H9 (cell line): ENCODE results near the gene MBNL1. TPM values are rescaled to one million over a fixed set of nuclear protein-coding genes. Genes with fewer than 3 reads are reported as not detected.

Source experiments
- DNase-seq: peaks from one replicate; pipeline ENCODE4 v3.0.0-alpha.2; 2017
- H2AFZ ChIP-seq: one replicate; pipeline ENCODE4 v1.6.1; 2013; ENCODE audit warnings: mild to moderate bottlenecking, low read length, control low read depth, moderate library complexity
- H2AK5ac ChIP-seq: 2 replicates; pipeline ENCODE4 v1.6.1; 2013; ENCODE audit warnings: low read length, control low read depth, mixed read lengths; ENCODE audit not compliant: insufficient read length
- H2BK120ac ChIP-seq: one replicate; pipeline ENCODE4 v1.6.1; 2013; ENCODE audit warnings: low read depth, mild to moderate bottlenecking, low read length, control low read depth, inconsistent platforms; ENCODE audit not compliant: poor library complexity, severe bottlenecking
- H2BK12ac ChIP-seq: 2 replicates; pipeline ENCODE4 v1.6.1; 2013; ENCODE audit warnings: low read length, control low read depth, mixed read lengths, low read depth; ENCODE audit not compliant: insufficient read length
- H2BK15ac ChIP-seq: 2 replicates; pipeline ENCODE4 v1.6.1; 2013; ENCODE audit warnings: low read depth, low read length, control low read depth
- H2BK20ac ChIP-seq: one replicate; pipeline ENCODE4 v1.6.1; 2013; ENCODE audit warnings: low read depth, mild to moderate bottlenecking, low read length, control low read depth, inconsistent platforms; ENCODE audit not compliant: poor library complexity, severe bottlenecking
- H2BK5ac ChIP-seq: 2 replicates; pipeline ENCODE4 v1.6.1; 2013; ENCODE audit warnings: low read length, control low read depth, mixed read lengths; ENCODE audit not compliant: insufficient read length
- H3K14ac ChIP-seq: 2 replicates; pipeline ENCODE4 v1.6.1; 2013; ENCODE audit warnings: low read length, control low read depth; ENCODE audit not compliant: insufficient read depth
- H3K18ac ChIP-seq: 2 replicates; pipeline ENCODE4 v1.6.1; 2013; ENCODE audit warnings: low read depth, mild to moderate bottlenecking, mixed read lengths, low read length, control low read depth; ENCODE audit not compliant: insufficient read length
- H3K23ac ChIP-seq: 2 replicates; pipeline ENCODE4 v1.6.1; 2013; ENCODE audit warnings: low read length, control low read depth, mixed read lengths, low read depth; ENCODE audit not compliant: insufficient read length
- H3K23me2 ChIP-seq: 2 replicates; pipeline ENCODE4 v1.6.1; 2013; ENCODE audit warnings: low read depth, mild to moderate bottlenecking, mixed read lengths, low read length, control low read depth; ENCODE audit not compliant: insufficient read length, poor library complexity, severe bottlenecking
- H3K27ac ChIP-seq: 2 replicates; pipeline ENCODE4 v1.5.1; 2013; ENCODE audit warnings: low read length, control low read depth, mixed read lengths, low read depth; ENCODE audit not compliant: insufficient read length
- H3K27me3 ChIP-seq: 2 replicates; pipeline ENCODE4 v1.6.1; 2013; ENCODE audit warnings: low read length, control low read depth, inconsistent platforms; ENCODE audit not compliant: insufficient read depth
- H3K4ac ChIP-seq: 2 replicates; pipeline ENCODE4 v1.6.1; 2013; ENCODE audit warnings: low read depth, mild to moderate bottlenecking, control low read depth, inconsistent platforms, low read length, moderate library complexity
- H3K4me1 ChIP-seq: 2 replicates; pipeline ENCODE4 v1.6.1; 2013; ENCODE audit warnings: low read length, control low read depth, inconsistent platforms; ENCODE audit not compliant: insufficient read depth
- H3K4me2 ChIP-seq: 2 replicates; pipeline ENCODE4 v1.6.1; 2013; ENCODE audit warnings: low read length, control low read depth, mixed read lengths; ENCODE audit not compliant: insufficient read length, insufficient read depth
- H3K56ac ChIP-seq: 2 replicates; pipeline ENCODE4 v1.6.1; 2013; ENCODE audit warnings: low read depth, mild to moderate bottlenecking, mixed read lengths, low read length, control low read depth; ENCODE audit not compliant: insufficient read length
- H3K79me1 ChIP-seq: 2 replicates; pipeline ENCODE4 v1.6.1; 2013; ENCODE audit warnings: low read depth, mild to moderate bottlenecking, moderate library complexity, low read length, control low read depth, inconsistent platforms; ENCODE audit not compliant: insufficient read depth, poor library complexity, severe bottlenecking
- H3K79me2 ChIP-seq: 2 replicates; pipeline ENCODE4 v1.6.1; 2013; ENCODE audit warnings: low read length, control low read depth, inconsistent platforms; ENCODE audit not compliant: insufficient read depth
- H3K9ac ChIP-seq: 2 replicates; pipeline ENCODE4 v1.6.1; 2013; ENCODE audit warnings: low read length, control low read depth, mixed read lengths; ENCODE audit not compliant: insufficient read length; ENCODE audit errors: extremely low read depth
- H3K9me3 ChIP-seq: one replicate; pipeline ENCODE4 v1.6.1; 2013; ENCODE audit warnings: low read depth, low read length, inconsistent platforms; ENCODE audit not compliant: control insufficient read depth
- H3T11ph ChIP-seq: one replicate; pipeline ENCODE4 v1.6.1; 2013; ENCODE audit warnings: mild to moderate bottlenecking, low read length, control low read depth, inconsistent platforms
- H4K20me1 ChIP-seq: one replicate; pipeline ENCODE4 v1.6.1; 2013; ENCODE audit not compliant: control insufficient read depth, insufficient read length, insufficient read depth
- H4K5ac ChIP-seq: 2 replicates; pipeline ENCODE4 v1.6.1; 2013; ENCODE audit warnings: low read depth, mild to moderate bottlenecking, mixed read lengths, low read length, control low read depth; ENCODE audit not compliant: insufficient read length
- H4K8ac ChIP-seq: replicated peaks from 2 replicates; pipeline ENCODE4 v1.6.1; 2013; ENCODE audit warnings: low read length, control low read depth, mixed read lengths, low read depth; ENCODE audit not compliant: insufficient read length
- H4K91ac ChIP-seq: 2 replicates; pipeline ENCODE4 v1.6.1; 2013; ENCODE audit warnings: low read depth, mild to moderate bottlenecking, moderate library complexity, mixed read lengths, low read length, control low read depth; ENCODE audit not compliant: insufficient read length
- H3K27ac Mint-ChIP-seq, 3 experiments: 2 replicates in 2 of 3; 3 replicates in 1 of 3; pipeline ENCODE4 v1.8.0; 2020 to 2021; ENCODE audit warnings: mixed read lengths in 3 of 3, mild to moderate bottlenecking in 1 of 3, moderate library complexity in 1 of 3
- H3K27me3 Mint-ChIP-seq: 2 replicates; pipeline ENCODE4 v1.8.0; 2021; ENCODE audit warnings: low read depth, mild to moderate bottlenecking, moderate library complexity, mixed read lengths
- H3K36me3 Mint-ChIP-seq, 3 experiments: 2 replicates in 2 of 3; 3 replicates in 1 of 3; pipeline ENCODE4 v1.8.0; 2020 to 2021; ENCODE audit warnings: low read depth in 3 of 3, mixed read lengths in 3 of 3; ENCODE audit not compliant: insufficient read depth in 1 of 3
- H3K4me1 Mint-ChIP-seq, 2 experiments: 2 replicates each; pipeline ENCODE4 v1.8.0; 2020; ENCODE audit warnings: mixed read lengths in 2 of 2
- H3K4me3 Mint-ChIP-seq, 2 experiments: 2 replicates in 1 of 2; 3 replicates in 1 of 2; pipeline ENCODE4 v1.8.0; 2020 to 2021; ENCODE audit warnings: mild to moderate bottlenecking in 2 of 2, mixed read lengths in 2 of 2, moderate library complexity in 1 of 2
- H3K9me3 Mint-ChIP-seq, 2 experiments: 2 replicates in 1 of 2; 3 replicates in 1 of 2; pipeline ENCODE4 v1.8.0; 2020; ENCODE audit warnings: mild to moderate bottlenecking in 2 of 2, mixed read lengths in 2 of 2, moderate library complexity in 1 of 2
- WGBS: extraction: QIAGEN DNeasy Blood & Tissue Kit; methylation state at CpG from one replicate; pipeline ENCODE4 v1.1.7; 2013; ENCODE audit warnings: missing lambda C conversion rate, low lambda C conversion rate, mixed read lengths; ENCODE audit not compliant: insufficient read length; ENCODE audit errors: extremely low coverage; 5-methylcytosine and 5-hydroxymethylcytosine counted together
- total RNA-seq: library from RNA; stranded (reverse); gene quantifications from 2 replicates; pipeline ENCODE4 v1.2.1, GENCODE V29; 2021
- TF ChIP-seq, protein P1 (sequence below): fragments of 200-600 bp; sonication (generic); conservative IDR thresholded peaks from 3 replicates; pipeline ENCODE4 v1.8.0; 2021; ENCODE audit warnings: antibody characterized with exemption, mild to moderate bottlenecking

The MBNL1 gene
- total RNA-seq, 1 experiment from 2014 or later: 14.9 TPM

DNA sequence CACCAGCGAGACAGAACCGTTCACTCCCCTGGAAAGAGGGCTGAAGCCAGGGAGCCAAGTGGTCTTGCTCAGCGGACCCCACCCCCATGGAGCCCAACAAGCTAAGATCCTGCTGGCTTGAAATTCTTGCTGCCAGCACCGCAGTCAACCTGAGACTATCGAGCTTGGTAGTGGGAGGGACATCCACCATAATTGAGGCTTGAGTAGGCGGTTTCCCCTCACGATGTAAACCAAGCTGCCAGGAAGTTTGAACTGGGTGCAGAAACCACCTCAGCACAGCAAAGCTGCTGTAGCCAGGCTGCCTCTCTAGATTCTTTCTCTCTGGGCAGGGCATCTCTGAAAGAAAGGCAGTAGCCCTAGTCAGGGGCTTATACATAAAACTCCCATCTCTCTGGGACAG, 151.0 kb downstream of the MBNL1 start:
- TF ChIP-seq, protein P1, sequence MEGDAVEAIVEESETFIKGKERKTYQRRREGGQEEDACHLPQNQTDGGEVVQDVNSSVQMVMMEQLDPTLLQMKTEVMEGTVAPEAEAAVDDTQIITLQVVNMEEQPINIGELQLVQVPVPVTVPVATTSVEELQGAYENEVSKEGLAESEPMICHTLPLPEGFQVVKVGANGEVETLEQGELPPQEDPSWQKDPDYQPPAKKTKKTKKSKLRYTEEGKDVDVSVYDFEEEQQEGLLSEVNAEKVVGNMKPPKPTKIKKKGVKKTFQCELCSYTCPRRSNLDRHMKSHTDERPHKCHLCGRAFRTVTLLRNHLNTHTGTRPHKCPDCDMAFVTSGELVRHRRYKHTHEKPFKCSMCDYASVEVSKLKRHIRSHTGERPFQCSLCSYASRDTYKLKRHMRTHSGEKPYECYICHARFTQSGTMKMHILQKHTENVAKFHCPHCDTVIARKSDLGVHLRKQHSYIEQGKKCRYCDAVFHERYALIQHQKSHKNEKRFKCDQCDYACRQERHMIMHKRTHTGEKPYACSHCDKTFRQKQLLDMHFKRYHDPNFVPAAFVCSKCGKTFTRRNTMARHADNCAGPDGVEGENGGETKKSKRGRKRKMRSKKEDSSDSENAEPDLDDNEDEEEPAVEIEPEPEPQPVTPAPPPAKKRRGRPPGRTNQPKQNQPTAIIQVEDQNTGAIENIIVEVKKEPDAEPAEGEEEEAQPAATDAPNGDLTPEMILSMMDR: no peak

More for the DNA sequence above, 151.0 kb downstream of the MBNL1 start:
- Histone ChIP-seq H2BK12ac (no peak overlapping the region), H3K27me3 (no peaks in the 10 kb centered on the region), H2BK120ac (no peak overlapping the region), H4K8ac (no peak overlapping the region), H3K4ac (no peak overlapping the region), H3K79me2 (no peaks in the 10 kb centered on the region), H3K27ac (no peak overlapping the region), H3T11ph (no peak overlapping the region), H2AK5ac (no peak overlapping the region), H4K5ac (no peak overlapping the region), H2AFZ (no peak overlapping the region), H3K18ac (no peak overlapping the region), H3K9ac (no peak overlapping the region), H4K91ac (no peak overlapping the region), H3K79me1 (no peaks in the 10 kb centered on the region), H2BK5ac (no peak overlapping the region), H3K23me2 (no peaks in the 10 kb centered on the region), H4K20me1 (no peaks in the 10 kb centered on the region), H3K23ac (no peak overlapping the region), H3K9me3 (no peaks in the 10 kb centered on the region), H2BK15ac (no peak overlapping the region), H3K56ac (no peak overlapping the region), H3K4me1 (no peaks in the 10 kb centered on the region), H3K4me2 (no peak overlapping the region), H2BK20ac (no peak overlapping the region), H3K14ac (no peak overlapping the region)
- Mint-ChIP-seq H3K4me1 (no peaks in the 10 kb centered on the region), H3K36me3 (peaks cover 23 to 27% (median 24%) of the 10 kb centered on the region in 3 experiments), H3K27me3 (no peaks in the 10 kb centered on the region), H3K9me3 (peaks cover 0 to 4% of the 10 kb centered on the region in 2 experiments; a peak in 3 of 5 replicates), H3K4me3 (no peak overlapping the region), H3K27ac (no peak overlapping the region)
- DNase-seq: no peak
- no CpG with 5 or more reads among the region's 7 CpGs for WGBS
